Activated CD8-positive, alpha-beta T cell treated with anti-CD3 and anti-CD28 coated beads for 36 hours (primary cell): ENCODE measurements around the gene COX19. TPM values are rescaled to one million over a fixed set of nuclear protein-coding genes. Genes with fewer than 3 reads are reported as not detected.
A peak's percentile ranks its signal among the peaks of the same experiment; 100 is the strongest.

ENCODE experiments used
- ATAC-seq: fragments of 200-7000 bp; cut with Tn5 transposase; one replicate; pipeline ENCODE4 v1.10.0; 2021; ENCODE audit warnings: mild to moderate bottlenecking, moderate library complexity
- CTCF ChIA-PET: fragments of 350-600 bp; sonication (Branson Sonifier 250); formaldehyde crosslinking; loops from one replicate; lab custom pipeline; 2021; ENCODE audit warnings: antibody characterized with exemption; lab: Charles Lee
- POLR2A ChIA-PET: fragments of 350-600 bp; sonication (Branson Sonifier 250); formaldehyde crosslinking; loops from one replicate; lab custom pipeline; 2021; ENCODE audit warnings: antibody characterized with exemption; lab: Charles Lee
- DNase-seq: peaks from one replicate; pipeline ENCODE4 v3.0.0-alpha.2; 2020
- H3K27ac Mint-ChIP-seq: one replicate; pipeline ENCODE4 v1.8.0; 2021; ENCODE audit warnings: mild to moderate bottlenecking, mixed read lengths
- H3K27me3 Mint-ChIP-seq: one replicate; pipeline ENCODE4 v1.8.0; 2021; ENCODE audit warnings: mixed read lengths
- H3K36me3 Mint-ChIP-seq: one replicate; pipeline ENCODE4 v1.8.0; 2021; ENCODE audit warnings: low read depth, mixed read lengths
- H3K4me1 Mint-ChIP-seq: one replicate; pipeline ENCODE4 v1.8.0; 2021; ENCODE audit warnings: low read depth, mixed read lengths
- H3K4me3 Mint-ChIP-seq: one replicate; pipeline ENCODE4 v1.8.0; 2021; ENCODE audit warnings: mild to moderate bottlenecking, moderate library complexity, mixed read lengths
- H3K9me3 Mint-ChIP-seq: one replicate; pipeline ENCODE4 v1.8.0; 2021; ENCODE audit warnings: mixed read lengths
- CTCF ChIP-seq: fragments of 200-600 bp; IDR thresholded peaks from one replicate; pipeline ENCODE4 v1.8.0; 2022; ENCODE audit warnings: antibody characterized with exemption, mild to moderate bottlenecking
- intact Hi-C: fragments of 100-400 bp; cut with micrococcal nuclease; formaldehyde crosslinking; loops from one replicate; pipeline ENCODE4 v1.10.0; 2022
- total RNA-seq, 2 experiments: library from RNA; stranded (reverse); gene quantifications; one replicate each; pipeline ENCODE4 v1.2.3, GENCODE V29; 2021

The COX19 gene
- total RNA-seq, 2 experiments from 2014 or later: 15.5 to 18.0 TPM

- no peak for TF ChIP-seq CTCF
- peaks cover 8% of the 10 kb centered on the region for H3K36me3 Mint-ChIP-seq
- no peak overlapping the region for H3K27ac Mint-ChIP-seq
- peaks cover 7% of the 10 kb centered on the region for H3K4me1 Mint-ChIP-seq
- DNase-seq (no peak), ATAC-seq (no peak)
- intact Hi-C loops: no loop called here
- ChIA-PET POLR2A (interaction anchor here (0.9 kb wide), 1 partner anchor 15 kb away, joined by 3 read pairs; no protein-coding TSS in a partner anchor), CTCF (interaction anchor here (1.0 to 7.5 kb wide), 5 partner anchors 16 to 199 kb away, joined by 3 to 67 read pairs (median 4); partner anchors contain the start of gene GPR146)
- H3K4me3 Mint-ChIP-seq: no peak overlapping the region
- H3K27me3 Mint-ChIP-seq: no peaks in the 10 kb centered on the region
- H3K9me3 Mint-ChIP-seq: no peaks in the 10 kb centered on the region
Observed at GRCh38 chr7:978049-978346, 2.6 kb upstream of the COX19 start.

- DNase-seq (no peak), ATAC-seq (no peak)
- no peak for TF ChIP-seq CTCF
- H3K27ac Mint-ChIP-seq: no peak overlapping the region
- H3K4me1 Mint-ChIP-seq: peaks cover 12% of the 10 kb centered on the region
- ChIA-PET POLR2A (no interaction called here), CTCF (interaction anchor here (1.0 to 7.5 kb wide), 4 partner anchors 16 to 200 kb away, joined by 3 to 67 read pairs (median 4); no protein-coding TSS in a partner anchor)
- peaks cover 13% of the 10 kb centered on the region for H3K36me3 Mint-ChIP-seq
- no peaks in the 10 kb centered on the region for H3K9me3 Mint-ChIP-seq
- H3K27me3 Mint-ChIP-seq: no peaks in the 10 kb centered on the region
- H3K4me3 Mint-ChIP-seq: no peak overlapping the region
- intact Hi-C loops: no loop called here
Observed at GRCh38 chr7:977326-978048, 2.1 kb upstream of the COX19 start.

GRCh38 chr7:976901-977325, 1.6 kb upstream of the COX19 start:
- ChIA-PET CTCF (interaction anchor here (7.5 kb wide), 1 partner anchor 17 kb away, joined by 67 read pairs; no protein-coding TSS in a partner anchor), POLR2A (interaction anchor here (2.4 kb wide), 1 partner anchor 16 kb away, joined by 19 read pairs; no protein-coding TSS in a partner anchor)
- intact Hi-C loops: no loop called here
- Mint-ChIP-seq H3K9me3 (no peaks in the 10 kb centered on the region), H3K4me1 (peaks cover 18% of the 10 kb centered on the region), H3K36me3 (peaks cover 18% of the 10 kb centered on the region), H3K27me3 (no peaks in the 10 kb centered on the region), H3K4me3 (no peak overlapping the region), H3K27ac (no peak overlapping the region)
- no peak for TF ChIP-seq CTCF
- no peak for ATAC-seq
- DNase-seq: no peak

- H3K27me3 Mint-ChIP-seq: no peaks in the 10 kb centered on the region
- ChIA-PET CTCF (interaction anchor here (1.2 to 7.5 kb wide), 5 partner anchors 9 to 201 kb away, joined by 3 to 67 read pairs (median 6); no protein-coding TSS in a partner anchor), POLR2A (interaction anchor here (0.8 to 2.4 kb wide), 14 partner anchors 8 to 200 kb away, joined by 3 to 19 read pairs (median 5); a partner anchor contains a TSS)
- no peak overlapping the region for H3K27ac Mint-ChIP-seq
- intact Hi-C loops: no loop called here
- no peak for DNase-seq
- H3K9me3 Mint-ChIP-seq: no peaks in the 10 kb centered on the region
- peaks cover 24% of the 10 kb centered on the region for H3K36me3 Mint-ChIP-seq
- no peak for TF ChIP-seq CTCF
- peak overlapping the region; percentile 96 for H3K4me3 Mint-ChIP-seq
- peaks cover 24% of the 10 kb centered on the region for H3K4me1 Mint-ChIP-seq
- no peak for ATAC-seq
Observed at GRCh38 chr7:975702-976473, 539 bp upstream of the COX19 start.
